AG08396 (cell line): ENCODE results near the gene SEC22C.
A peak's percentile ranks its signal among the peaks of the same experiment; 100 is the strongest.
"Not testable (repeated sequence)": the region's sequence is repeated elsewhere in the genome, so short reads cannot be mapped to it uniquely, and the experiment has no call there.

Source experiments
- DNase-seq: peaks from one replicate; pipeline ENCODE4 v3.0.0; 2012; ENCODE audit warnings: low spot score, mixed read lengths

The SEC22C gene

GRCh38 chr3:42581400-42581708 lies 413 bp downstream of the SEC22C start:
- no peak for DNase-seq

DNA sequence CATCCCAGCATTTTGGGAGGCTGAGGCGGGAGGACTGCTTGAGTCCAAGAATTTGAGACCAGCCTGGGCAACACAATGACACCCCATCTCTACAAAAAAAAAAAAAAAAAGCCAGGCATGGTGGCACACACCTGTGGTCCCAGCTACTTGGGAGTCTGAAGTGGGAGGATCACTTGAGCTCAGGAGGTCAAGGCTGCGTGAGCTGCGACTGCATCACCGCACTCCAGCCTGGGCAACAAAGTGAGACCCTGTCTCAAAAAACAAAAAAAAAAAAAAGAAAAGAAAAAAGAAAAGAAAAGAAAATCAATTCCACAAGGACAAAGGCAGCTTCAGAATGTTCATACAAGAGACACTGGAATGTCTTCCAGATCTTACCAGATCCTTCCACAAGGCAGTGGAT lies 2.4 kb downstream of the SEC22C start:
- not testable (repeated sequence) for DNase-seq

GRCh38 chr3:42578054-42578453 lies 3.7 kb downstream of the SEC22C start:
- no peak for DNase-seq

DNA sequence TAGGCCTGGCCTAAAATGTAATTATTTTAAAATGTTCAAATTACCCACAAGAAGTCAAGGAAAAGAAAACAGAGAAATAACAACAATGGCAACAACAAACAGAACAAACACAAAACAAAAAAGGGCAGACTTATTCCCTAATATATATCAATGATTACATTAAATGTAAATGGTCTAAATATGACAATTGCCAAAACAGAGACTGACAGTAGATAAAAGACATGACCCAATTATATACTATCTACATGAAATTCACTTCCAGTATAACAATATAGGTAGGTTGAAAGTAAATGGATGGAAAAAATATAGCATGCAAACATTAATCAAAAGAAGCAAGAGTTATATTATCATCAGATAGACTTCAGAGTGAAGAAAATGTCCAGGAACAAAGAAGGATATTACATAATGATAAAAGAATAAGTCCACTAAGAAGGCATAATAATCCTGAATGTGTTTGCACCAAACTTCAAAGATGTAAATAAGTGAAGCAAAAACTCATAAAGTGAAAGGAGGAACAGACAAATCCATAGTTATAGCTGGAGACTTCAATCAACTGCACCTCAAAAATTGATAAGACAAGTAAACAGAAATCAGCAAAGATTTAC lies 6.5 kb downstream of the SEC22C start:
- no peak for DNase-seq

- peak; percentile 56 for DNase-seq
Measured at GRCh38 chr3:42572278-42572677, 9.5 kb downstream of the SEC22C start.

- no peak for DNase-seq
Measured at GRCh38 chr3:42569593-42570142, 12.1 kb downstream of the SEC22C start.

DNA sequence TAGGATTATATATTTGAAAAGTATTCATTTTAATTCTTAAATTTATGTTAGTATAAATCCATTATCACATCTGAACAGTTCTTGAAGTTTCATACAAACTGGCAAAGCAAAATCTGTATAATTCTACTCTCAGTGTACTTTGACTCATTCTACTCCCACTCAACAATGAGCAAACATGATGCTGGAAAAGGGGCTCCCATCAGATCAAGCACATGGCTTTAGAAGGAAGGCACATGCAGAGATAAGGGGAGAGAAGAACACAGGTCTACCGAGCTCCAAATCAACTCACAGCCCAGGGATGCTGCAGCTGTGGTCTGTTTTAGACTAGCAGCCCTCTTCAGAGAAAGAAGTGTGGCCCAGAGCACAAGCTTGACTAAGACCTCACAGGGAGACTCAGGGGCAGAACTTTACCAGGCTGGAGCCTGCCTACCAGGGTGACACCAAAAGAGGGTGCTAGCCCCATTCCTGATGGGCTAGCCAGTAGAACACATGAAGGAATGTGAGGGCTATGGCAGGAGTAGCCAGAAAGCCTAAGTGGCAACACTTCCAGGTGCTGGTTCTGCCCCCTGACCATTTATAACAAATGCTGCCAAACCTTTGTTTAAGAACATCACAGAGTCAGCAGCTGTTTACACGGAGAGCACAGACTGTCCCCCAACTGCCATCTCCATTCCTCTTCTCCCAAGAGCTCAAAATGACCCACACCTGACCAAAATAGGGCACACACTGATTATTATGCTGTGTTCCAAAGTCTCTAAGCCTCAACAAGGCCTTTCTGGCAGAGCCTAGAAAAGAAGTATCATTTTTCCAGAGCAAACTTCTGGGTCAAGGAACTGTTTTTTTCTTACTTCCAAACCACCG lies 19.5 kb downstream of the SEC22C start:
- DNase-seq = no peak

GRCh38 chr3:42557854-42558253 lies 23.9 kb downstream of the SEC22C start:
- no peak for DNase-seq

DNA sequence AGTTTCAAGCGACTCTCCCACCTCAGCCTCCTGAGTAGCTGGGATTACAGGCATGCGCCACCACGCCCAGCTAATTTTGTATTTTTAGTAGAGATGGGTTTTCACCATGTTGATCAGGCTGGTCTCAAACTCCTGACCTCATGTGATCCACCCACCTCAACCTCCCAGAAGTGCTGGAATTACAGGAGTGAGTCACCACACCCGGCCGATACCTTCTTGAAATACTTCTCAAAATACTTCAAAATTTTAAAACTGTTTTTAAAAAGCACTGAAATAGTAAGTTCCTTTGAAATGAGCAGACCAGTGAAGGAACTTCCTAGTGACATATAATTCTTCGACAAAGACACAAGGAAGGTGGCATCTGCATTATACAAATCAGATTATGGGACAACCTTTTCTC lies 24.9 kb downstream of the SEC22C start:
- not testable (repeated sequence) for DNase-seq

DNA sequence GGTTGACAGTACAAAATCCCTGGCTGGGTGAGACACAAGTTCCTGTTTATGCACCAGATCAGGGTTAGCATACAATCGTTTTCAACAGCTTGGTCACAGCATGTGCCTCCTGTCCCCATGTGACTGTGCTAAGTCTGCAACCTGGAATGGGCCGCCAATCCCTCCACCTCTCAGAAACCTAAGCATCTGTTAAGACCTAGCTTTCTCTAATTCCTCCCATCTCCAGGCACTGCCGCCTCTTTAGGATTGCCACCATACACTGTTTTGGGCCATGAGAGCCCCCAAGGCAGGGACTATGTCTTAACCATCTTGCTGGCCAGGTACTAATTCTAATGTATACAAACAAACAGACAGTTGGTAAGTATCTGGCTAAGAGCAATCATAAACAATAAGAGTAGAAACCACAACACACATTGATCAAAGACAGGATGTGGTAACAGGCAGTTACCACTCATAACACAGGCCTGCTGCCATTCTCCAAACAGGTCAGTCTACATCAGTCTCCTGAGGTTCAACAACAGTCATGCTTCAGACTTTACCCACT lies 25.6 kb downstream of the SEC22C start:
- DNase-seq = no peak

GRCh38 chr3:42552830-42553229 lies 28.9 kb downstream of the SEC22C start:
- no peak for DNase-seq

DNA sequence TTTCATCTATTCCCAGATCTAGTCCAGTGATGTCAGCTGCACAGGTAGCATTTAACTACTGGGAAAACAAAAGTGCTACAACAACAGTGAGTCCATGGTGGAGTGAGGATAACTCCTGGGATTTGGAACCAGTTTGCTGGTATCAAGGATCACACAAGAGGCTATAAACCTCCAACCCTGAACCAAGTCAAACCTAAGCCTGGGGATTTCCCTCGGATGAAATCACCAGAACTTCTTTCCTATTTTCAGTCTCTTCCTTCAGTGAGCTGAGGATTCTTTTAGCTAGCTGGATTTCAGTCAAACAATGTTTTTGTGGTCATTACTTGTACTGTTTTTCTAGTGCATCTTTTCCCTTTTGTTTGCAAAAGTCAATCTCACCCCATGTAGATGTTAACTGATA lies 31.5 kb downstream of the SEC22C start:
- no peak for DNase-seq

DNA sequence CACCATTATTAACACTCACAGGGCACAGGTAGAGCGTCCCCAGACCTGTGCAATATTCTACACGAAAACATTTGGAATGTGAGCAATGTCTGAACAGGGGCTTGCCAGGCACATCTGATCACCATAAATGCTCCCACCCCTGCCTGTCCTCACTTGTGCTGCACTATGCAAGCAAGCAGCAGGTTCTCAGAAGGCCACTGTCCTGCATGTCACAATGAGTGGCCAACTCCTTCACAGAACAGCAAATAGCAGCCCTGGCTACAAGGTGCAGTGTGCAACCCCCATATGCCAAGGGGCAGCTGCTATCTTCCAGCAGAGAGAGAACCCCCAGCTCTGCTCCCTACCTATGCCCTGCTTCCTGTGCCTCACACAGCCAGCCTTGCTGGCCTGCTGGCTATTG lies 32.6 kb downstream of the SEC22C start:
- no peak for DNase-seq

DNA sequence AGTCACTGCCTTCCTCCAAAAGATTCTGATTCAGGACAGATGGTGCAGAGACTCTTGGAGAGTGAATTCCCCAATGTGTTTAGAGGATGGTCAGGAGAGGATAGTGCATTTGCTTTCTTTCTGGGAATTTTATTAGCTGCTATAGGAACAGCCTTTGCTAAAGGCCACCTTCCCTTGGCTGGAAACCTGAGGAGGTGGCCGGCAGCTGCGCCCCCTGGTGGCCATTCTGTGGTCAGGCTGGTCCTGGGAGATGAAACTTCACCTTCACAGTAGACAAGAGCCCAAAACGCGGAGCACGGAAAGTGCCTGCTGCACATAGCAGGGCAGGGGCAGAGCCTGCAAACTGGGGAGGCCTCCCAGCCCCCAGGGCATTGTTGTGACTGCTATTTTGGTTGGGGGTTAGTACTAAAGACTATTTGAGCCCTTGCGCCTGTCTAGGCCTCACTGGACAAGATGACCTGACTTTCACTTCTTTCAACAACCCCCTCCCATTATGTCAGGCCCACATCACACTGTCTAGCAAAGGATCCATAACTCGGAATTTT lies 34.3 kb downstream of the SEC22C start:
- DNase-seq = peak; percentile 72

- DNase-seq = no peak
Measured at GRCh38 chr3:42546691-42547213, 35.0 kb downstream of the SEC22C start.

GRCh38 chr3:42545284-42545900 lies 36.4 kb downstream of the SEC22C start:
- DNase-seq = no peak

DNA sequence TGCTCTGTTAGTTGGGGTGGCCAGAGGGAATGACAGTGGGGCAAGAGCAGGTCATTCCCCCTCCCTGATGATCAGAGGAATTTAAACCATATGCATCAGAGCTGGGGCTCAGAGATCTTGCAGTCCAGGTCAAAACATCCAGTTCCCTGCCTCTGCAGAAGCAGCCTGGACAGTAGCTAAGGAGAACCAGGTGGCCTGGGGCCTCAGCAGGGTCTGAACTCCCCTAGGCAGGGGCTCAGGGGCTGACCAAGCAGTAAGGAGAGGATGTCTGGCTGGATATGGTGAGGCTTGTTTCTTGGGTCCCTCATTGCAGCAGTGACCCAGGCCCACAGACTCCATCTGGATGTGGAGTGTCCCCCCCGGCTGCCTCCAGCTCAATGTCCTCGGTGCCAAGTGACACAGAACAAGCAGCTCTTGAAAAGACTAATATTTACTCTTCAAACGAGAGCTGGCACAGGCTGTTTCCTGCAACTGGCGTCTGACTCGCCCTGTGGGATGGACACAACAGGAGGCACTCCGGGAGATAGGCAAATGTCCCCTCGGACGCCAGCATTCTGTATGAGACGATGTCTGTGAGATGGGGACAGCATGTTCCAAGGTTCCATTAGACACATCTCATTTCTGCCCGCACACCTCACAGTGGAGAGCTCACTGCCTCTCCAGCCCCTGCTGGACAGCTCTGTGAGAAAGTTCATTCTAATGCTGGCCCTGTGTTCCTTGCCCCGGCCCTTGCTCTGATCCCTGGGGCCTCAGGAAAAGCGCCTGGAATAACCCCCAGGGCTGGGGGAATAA lies 37.1 kb downstream of the SEC22C start:
- DNase-seq = no peak

DNA sequence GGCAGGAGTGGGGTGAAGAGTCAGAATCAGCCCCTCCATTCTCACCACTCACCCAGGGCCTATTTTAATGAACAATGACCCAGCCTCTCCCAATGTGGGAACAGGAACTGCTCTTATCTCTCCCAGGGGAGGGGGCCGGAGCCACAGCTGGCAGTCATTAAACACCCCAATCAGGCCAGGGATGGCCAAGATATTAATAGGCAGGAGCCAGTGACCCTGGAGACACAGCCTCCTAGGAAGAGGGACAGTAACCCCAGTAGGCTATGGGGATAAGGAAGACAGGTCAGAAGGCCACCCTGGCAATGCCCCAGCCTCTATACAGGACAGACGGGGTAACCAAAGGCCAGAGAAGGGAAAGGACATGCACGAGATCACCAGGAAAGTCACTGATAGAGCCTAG lies 40.7 kb downstream of the SEC22C start:
- no peak for DNase-seq

DNA sequence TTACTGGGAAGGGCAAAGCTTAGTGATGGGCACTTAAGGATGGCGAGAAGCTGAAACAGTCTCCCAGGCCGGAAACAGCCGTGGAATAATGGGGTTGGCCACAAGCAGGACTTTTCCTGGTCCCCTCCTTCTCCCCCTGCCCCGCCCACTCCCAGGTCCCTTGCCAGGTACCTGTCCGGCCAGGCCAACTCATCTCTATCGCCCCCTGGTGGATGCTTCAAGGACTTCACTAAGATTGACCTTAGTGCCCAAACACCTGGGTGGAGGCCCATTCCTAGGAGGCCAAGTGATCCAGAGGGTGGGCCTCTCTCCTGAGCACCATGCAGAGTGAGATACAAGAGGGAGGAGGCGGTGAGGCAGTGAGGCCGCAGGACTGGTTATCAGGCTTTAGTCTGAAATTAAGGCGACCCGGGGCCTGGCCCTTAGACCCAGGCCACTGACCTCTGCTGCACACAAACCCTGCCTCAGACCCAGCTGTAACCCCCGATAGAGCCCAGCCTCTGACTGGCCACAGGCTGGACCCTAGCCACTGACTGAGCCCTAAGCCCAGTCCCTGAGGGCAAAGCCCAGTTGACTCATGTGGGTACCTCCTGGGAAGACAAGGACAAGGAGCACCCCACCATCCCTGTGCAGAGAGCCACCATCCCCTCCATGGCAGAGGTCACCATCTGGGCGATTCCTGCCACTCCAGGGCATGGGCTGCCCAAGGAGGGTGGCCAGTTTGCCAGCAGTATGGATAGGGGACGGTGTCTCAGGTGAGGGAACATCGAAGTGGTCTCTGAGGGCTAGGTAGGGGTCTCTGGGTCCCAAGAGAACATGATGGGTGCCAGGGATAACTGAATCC lies 41.7 kb downstream of the SEC22C start:
- peak; percentile 52 for DNase-seq

DNA sequence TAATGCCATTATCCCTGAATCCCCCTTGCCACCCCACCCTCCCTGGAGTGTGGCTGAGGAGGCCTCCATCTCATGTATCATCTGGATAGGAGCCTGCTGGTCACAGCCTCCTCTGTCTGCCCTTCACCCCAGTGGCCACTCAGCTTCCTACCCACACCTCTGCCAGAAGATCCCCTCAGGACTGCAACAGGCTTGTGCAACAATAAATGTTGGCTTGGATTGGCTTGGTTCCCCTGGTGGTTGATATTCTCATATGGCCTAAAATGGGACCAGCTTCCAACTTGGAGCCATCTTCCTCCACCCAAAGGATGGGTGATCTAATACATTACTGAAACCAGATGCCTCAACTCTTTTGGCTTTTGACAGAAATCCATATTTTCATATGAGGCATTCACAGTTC lies 44.4 kb downstream of the SEC22C start:
- DNase-seq = no peak
